Activated gamma-delta T cell treated with Interleukin-2 at 50 U/mL for 16 hours (primary cell): Measurements from ENCODE around the gene KEL.

Experiments
- DNase-seq: peaks from one replicate; pipeline ENCODE4 v3.0.0-alpha.2; 2020

The KEL gene

DNA sequence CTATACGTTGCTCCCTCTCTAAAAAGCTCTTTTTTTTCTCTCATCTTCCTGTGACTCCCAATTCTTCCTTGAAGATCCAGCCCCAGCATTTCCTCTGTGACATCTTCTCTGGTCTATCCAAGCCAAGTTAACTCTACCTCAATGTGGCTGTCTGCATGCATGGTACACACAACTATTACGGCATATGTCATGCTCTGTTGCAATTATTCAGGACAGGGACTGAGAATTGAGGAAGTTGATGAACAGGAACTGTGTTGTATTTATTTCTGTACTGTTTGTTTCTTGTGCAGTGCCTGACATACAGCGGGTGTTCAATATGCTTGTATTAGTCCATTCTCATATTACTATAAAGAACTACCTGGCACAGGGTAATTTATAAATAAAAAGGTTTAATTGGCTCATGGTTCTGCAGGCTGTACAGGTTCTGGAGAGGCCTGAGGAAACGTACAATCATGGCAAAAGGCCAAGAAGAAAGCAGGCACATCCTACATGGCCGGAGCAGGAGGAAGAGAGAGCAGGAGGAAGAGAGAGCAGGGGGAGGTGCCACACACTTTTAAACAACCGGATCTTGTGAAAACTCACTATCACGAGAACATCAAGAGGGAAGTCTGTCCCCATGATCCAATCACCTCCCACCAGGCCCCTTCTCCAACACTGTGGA, 34.9 kb downstream of the KEL start:
- no peak for DNase-seq

DNA sequence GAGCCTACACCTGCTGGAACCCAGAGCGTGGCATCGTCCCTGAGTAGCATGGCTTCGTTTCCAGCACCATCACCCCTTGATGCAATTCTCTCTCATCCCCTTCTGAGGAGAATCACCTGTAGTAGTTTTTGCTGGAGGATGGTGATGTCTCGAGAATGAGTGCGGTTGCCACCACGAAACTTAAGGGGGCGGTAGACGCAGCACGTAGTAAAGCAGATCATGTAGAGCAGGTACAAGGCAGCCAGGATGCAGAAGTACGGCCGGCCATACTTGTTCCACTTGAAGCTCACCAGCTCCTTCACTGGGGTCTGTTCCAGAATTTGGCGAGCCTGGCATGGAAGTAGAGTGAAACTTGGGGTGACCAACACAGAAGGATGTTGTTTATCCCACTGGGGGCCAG, 36.8 kb downstream of the KEL start:
- no peak for DNase-seq

DNA sequence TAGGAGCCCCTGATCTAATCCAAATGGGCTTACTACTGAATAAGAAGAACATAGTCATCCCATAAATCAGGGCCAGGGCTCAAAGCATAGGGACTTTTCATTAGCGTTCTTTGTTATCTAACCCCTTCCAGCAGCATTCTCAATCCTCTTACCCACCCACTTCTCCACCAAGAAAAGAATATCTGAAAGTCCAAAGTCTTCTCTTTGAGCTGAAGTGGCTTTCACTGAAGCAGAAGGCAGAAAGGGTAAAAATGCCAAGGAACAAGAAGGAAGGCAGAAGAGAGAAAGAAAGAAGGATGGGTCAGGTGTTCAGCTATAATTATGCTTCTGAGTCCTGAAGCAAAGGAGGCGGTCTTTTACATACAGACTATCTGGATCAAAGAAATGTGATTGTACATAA, 38.8 kb downstream of the KEL start:
- no peak for DNase-seq

DNA sequence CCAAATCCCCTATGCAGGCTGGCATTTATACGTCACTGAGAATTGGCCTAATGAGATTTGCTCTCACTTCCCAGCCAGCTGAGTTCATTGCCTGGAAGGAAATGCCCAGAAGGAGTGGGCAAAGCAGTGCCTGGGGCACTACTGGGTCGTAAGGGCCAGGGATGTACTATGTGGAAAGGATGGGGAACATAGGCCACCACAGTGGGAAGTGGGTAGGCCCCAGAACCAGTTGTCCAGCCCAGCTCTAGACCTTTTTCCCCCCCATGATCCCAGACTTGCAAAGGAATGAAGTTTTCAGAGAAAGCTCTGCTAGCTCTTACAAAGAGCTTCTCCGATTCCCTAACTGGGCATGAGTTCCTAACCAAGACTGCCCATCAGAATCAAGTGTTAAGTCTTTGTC, 42.5 kb downstream of the KEL start:
- no peak for DNase-seq

DNA sequence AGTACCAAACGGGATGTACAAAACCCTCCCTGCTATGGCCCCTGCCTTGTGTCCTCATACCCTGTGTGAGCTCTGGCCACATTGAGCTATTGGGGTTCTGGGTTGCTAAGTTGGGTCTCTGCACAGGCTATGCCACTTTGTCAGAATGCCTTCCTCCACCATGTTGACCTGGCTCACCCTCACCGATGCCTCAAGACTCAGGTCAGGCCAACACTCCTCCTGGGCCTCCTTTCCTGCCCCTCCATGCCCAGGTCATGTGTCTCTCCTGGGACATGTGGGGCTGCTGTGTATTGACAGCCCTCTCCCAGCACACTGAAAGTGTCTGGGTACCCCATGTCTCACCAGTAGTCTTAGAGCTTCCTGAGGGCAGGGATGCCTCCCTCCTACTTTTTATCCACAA, 43.3 kb downstream of the KEL start:
- DNase-seq = no peak

DNA sequence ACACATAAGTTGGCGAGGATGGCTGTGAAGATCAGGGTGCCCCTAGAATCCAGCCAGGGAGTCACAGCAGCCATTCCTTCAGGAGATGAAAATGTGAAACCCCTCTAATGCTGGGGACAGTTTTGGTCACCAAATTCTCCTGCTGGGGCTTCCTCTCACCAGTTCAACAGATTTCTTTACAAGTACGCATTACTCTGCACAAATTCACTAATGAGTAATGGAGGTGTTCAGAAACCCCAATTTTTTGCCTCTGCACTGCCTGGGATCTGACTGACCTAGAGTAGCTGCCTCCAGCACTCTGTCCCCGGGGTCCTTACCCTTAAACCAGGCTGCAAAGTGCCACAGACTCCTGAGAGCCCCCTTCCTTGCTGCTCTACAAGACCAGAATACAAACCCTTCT, 44.7 kb downstream of the KEL start:
- DNase-seq = no peak

DNA sequence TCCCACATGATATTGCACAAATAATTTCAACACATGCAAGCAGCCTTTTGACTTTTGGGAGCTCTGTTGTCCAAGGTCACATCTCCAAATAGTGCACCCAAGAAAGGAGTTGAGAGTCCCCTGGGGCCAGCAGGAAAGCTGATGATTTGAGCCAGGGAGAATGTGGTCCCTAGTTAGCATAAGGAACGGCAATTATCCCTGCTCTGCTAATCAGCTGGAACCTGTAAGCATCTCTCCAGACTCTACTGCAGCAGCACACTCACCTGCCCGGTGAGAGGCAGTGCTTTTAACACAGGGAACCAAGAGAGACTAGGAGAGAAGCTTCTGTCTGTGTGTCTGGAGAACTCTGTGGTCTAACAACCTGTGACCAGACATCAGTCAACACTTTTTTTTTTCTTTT, 45.7 kb downstream of the KEL start:
- DNase-seq = no peak

DNA sequence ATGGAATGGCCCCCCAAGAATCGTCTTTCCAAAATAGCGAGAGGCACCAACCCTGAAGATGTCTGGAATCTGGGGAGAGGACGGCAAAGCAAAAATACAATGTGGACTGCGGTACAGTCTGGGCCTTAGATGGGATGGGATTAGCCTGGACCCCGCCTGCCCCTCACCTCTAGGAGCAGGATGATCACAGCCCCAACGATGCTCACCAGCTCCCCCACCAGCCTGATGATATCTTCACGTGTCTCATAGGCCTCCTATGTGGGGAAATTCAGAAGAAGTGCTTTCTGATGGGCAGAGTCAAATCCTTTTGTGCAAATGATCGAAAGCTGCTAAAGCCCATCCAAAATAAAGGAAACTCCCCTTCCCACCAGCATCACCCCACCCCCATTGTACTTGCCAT, 46.8 kb downstream of the KEL start:
- DNase-seq = no peak

DNA sequence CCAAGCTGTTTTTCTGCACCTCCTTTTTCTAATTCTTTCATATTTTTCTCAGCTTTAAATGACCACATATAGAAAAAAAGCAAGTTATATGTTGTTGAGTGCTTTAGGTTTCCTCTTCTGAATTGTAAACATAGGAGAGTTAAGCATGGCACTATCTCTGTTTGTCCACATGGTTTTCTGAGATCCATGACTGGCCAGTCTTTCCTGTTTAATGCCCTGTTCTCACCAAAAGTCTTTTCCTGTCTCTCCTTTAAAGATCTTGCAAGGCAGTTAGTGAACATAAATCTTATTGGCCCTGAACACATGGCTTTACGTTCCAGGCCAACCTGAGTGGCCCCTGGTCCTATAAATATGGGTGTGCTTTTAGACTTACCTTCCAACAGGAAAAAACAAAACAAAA, 48.0 kb downstream of the KEL start:
- DNase-seq = no peak

DNA sequence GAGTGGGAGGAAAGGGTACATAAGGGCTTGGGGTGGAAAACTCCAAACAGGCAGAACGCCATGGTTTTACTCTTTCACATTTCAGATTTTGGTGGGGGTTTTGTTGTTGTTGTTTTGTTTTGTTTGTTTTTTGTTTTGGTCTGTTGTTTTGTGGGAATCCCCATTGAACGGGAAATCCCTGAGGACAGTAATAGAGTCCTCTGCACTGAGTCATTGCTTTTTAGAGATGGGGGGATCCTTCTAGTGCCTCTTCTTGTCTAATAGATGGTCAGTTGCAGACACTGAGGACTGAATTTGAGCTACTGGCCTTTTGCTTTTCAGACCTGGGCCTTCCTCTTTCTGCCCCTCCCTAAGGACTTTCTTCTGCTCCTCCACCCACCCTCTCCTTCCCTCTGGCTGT, 48.6 kb downstream of the KEL start:
- DNase-seq = no peak

DNA sequence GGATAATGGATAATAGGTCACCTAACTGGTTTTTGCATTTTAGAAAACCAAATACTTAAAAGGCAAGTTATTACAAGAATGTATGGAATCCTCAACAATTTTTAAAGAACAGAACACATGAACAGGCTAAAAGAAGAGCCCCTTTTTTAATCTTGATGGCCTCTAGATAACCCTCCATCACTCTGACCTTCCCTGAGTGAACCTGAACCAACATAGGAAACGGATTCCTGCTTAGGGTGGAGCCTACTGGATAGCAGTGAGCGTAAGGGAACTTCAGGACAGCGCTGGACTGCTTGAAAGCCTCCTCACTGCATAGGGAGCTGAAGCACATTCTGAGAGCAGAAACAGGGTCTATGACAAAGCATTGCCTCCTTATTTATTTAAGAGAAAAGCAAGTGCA, 49.1 kb downstream of the KEL start:
- no peak for DNase-seq

DNA sequence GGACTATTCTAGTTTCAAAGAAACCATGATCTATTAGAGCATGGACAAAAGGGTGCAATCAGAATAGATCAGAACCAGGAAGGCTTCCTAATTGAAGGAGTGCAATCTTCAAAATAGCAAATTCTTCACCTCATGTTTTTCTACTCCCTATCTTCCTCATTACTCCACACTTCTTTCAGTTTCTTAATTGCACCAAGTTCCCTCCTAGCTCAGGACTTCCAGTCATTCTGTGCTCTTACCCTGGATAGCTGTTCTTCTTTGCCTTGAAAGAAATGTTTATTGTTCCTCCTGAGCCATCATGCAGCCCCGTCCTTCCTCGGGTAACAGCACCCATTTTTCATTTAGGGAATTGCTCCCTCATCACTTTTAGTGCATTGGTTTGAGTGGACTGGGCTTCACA, 51.7 kb downstream of the KEL start:
- DNase-seq = no peak

DNA sequence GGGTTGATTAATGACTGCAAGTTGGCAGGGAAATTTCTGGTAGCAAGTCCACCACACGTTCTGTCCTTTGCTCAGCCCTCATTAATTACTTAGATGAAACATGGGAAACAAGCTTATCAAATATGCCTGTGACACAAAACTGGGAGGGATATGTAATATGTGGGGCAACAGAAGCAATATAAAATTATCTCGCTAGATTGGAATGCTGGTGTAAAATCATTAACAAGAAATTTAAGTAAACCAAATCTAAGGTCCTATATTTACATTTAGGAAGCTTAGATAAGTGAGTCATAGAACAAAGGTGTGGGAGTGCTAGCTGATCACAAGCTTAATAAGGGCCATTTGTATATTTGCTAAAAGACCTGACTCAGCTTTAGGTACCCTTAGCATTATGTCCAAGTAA, 52.1 kb downstream of the KEL start:
- DNase-seq = no peak

DNA sequence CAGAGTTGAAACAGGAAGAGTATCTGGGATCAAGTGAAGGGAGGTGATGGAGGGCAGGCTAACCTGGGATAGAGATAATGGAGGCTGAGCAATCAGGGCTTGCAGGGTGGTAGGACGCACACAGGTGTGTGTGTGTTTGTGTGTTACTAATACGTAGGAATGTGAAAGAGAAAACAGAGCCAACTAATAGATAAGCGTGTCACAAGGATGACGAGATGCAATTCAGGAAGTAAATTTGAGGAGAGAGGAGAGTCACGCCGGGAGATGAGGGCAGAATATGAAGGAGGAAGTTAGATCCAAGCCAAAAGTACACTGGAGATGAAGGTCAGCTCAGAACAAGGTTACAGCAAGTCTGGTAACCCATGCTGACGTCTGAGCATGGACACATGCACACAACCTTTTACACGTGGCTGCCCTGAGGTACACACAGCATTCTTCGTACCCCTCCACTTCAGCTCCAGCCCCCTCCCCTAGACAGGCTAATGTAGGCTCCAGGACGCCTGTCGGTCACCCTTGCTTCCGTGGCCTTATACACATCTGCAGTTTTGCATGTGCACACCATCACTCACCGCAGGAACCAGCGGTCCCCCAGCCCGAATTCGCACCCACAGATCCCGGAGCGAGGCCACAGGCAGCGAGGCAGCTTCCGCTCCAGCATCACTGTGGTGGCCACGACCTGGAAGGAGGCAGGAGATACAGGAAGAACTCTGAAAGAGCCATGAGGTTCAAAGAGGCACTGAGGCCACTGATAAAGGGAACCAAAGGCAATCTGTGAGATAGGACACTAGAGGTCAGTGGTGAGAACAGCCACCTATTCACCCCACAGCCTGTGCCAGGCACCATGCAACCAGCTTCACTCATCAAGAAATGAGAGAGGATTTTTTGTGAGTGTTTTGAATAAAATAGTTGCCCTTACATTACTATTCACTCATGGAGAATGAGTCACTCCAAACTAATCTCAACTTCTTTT, 53.0 kb downstream of the KEL start:
- DNase-seq = no peak

DNA sequence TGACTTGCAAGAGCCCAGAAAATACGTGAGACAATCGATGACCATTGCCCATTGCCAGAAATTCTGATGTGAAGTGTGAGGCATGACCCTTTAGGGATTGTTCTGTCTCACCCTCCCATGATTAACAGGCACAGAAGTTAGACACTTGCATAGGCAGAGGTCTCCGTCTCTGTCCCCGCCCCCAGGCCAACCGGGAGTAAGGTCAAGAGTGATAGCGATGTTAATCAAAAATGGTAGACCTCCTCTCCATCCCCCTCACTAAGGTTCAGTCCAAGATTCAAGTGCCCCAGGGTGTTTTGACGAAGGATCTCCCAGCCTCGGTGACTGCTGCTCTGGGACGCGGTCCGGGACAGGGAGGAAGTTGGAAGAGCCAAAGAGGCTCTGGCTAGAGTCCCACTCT, 53.9 kb downstream of the KEL start:
- no peak for DNase-seq

DNA sequence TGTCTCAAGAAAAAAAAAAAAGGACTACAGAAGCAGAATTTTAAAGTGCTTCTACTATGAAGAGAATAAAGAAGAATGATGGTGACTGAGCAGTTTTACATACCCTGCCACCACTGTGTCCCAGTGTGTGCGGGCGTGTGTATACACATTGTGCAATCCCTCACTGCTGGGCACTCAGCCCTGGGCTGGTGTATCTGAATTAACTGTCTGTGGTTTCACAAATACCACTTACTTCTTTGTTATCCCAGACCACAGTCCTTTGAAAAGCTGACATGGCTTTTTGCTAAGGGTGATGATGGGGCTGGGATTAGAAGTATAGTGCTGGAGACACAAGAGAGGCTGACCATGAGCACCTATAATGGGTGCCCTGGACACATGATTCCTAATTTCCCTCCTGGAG, 55.5 kb downstream of the KEL start:
- no peak for DNase-seq

DNA sequence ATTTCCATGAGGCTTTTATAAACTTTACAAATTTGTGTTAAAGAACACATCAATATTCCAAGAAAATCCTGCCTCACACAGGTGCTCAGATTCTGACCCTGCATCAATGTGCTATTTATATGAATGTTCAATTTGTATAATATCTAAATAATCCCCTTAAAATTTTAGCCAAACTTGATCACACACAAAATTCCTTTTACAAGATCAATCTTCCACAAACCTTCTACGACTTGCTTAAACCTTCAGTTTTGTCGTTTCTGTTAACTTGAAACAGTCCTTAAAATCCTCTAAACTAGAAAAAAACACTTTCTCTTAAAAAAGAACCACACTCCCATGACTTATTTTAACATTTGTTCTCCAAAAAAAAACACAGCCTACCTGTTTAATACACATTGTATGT, 56.4 kb downstream of the KEL start:
- DNase-seq = no peak

DNA sequence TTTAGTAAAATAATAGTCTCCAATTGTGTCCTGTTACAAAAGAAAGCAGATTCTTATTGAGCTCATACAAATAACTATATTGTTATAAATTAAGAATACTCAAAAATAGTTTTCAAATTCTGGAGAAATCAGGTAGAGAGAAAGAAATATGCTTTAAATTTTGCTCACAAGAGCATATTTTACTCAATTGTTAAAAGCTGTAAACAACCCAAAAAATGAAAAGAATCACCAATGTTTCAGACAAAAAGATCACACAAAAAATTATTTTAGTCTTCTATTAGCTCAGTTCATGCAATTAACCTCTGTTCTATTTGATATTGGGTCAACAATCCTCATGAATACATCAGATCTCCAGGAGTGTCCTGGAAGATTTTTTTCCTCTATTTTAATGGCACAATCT, 58.0 kb downstream of the KEL start:
- no peak for DNase-seq

DNA sequence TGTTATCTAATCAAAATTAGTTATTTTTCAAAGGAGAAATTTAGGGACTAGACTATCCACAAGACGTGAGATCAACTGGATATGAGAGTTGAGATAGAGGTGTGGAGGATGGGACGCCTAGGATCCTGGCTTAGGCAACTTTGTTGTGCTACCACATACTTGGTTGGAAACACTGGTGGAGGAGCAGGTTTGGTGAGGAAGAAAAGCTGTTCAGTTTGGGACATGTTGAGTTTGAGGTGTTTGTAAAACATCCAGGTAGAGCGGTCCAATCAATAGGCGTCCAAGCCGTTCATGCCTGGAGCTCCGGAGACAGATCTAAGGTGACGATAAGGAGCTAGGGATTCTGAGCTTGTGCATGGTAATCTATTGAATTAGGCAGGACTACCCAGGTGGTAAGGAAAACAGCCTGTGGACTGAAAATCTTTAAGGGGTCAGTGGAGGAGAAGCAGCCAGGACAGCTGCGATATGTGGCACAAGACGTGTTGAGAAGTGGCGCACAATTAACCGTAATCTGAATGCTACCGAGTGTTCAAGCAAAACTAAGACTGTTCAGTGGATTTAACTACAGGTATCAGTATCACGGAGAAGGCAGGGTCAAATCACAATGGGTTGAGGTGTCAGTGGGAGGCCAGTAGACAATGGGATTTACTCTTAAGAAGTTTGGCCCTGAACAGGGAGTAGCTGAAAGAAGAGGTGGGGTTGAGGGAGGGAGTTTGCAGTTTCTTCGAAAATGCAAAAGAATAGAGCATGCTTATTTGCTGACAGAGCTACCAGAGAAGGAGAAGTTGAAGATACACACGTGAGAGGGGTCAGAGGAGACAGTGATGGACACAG, 60.5 kb downstream of the KEL start:
- DNase-seq = no peak

DNA sequence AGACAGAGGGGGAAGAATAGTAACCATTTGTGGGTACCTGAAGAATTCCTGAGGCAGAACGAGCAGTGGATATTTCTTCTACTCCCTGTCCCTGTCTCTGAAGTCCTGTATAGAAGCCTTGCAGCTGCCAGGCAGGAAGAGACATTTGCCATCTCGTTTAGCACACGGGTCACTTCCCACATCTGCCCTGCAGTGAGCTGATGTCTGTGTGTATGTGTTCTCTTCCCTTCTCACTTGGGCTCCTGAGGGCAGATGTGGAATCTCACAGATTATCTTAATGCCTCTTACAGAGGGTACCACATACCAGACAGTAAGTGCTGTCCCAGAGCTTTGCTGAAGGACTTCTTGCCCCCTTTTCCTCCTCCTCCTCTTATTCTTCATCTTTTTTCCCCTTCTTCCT, 62.5 kb downstream of the KEL start:
- no peak for DNase-seq

DNA sequence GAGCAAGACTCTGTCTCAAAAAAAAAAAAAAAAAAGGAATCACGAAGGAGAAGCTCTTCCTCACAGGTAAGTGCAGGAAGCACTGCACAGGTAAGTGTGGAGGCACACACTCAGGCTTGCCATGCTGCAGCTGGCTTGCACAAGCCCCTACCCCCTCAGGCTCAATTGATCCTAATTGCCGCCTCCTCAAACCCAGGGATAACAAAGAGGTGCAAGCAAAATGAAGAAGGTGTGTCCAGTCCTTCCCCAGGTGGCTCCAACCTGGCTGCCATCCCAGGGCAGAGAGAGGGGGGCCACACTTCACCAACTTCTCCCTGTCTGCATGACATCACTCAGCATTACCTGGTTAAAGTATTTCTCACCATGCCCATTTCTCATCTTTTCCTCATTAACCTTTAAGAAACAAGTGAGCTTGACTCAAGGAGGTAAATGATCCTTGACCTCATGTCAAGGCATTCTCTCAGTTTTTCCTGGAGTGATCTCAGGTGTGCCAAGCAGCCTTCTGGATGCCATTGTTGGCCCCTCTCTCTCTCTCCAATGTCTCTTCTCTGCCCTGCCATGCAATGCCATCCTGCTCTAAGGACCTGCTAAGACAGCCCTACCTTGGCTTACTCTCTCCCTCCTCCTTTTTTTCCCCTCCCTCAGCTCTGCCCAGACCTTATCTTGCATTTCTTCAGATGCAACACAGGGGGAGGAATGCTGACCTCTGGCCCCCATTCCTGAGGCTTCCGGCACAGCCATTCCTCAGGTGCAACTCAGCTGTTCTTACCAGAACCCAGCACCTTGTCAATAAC, 63.6 kb downstream of the KEL start:
- DNase-seq = no peak

DNA sequence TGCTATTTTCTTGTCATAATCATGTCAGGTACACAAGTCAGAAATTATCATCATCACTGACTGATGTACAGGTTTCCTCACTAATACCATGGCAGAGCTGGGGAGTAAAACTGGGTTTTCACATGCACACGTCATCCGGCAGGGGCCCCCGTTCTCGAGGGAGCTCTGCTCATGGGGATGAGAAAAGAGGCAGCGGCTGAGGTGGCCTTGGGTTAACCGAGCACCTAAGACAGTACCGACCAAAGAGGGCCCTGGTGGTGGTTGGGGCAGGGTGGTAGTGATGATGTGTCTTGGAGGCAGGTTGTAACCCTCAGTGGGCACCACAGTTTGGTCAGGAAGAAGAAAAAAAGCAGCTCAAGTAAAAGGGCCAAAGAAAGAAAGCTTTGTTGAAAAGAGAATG, 64.5 kb downstream of the KEL start:
- DNase-seq = no peak
